HEK293 (cell line): ENCODE results near the gene OBSCN.

Experiments used
- CTCF ChIP-seq: fragments of 450-650 bp; formaldehyde crosslinking; IDR thresholded peaks from 2 replicates; pipeline ENCODE4 v1.5.1; 2016; ENCODE audit warnings: missing biosample characterization, missing genetic modification characterization
- MYNN ChIP-seq: fragments of 450-650 bp; formaldehyde crosslinking; IDR thresholded peaks from 2 replicates; pipeline ENCODE4 v1.5.1; 2016; ENCODE audit warnings: missing biosample characterization, missing genetic modification characterization, borderline replicate concordance
- REST ChIP-seq: fragments of 450-650 bp; formaldehyde crosslinking; IDR thresholded peaks from 2 replicates; pipeline ENCODE4 v1.5.1; 2016; ENCODE audit warnings: missing biosample characterization, missing genetic modification characterization
- SALL2 ChIP-seq: fragments of 450-650 bp; formaldehyde crosslinking; IDR thresholded peaks from 2 replicates; pipeline ENCODE4 v1.5.0; 2017; ENCODE audit warnings: missing biosample characterization, mild to moderate bottlenecking, missing genetic modification characterization, borderline replicate concordance
- ZBTB10 ChIP-seq: fragments of 450-650 bp; formaldehyde crosslinking; IDR thresholded peaks from 2 replicates; pipeline ENCODE4 v1.5.1; 2016; ENCODE audit warnings: missing biosample characterization, missing genetic modification characterization
- ZBTB11 ChIP-seq: fragments of 450-650 bp; formaldehyde crosslinking; conservative IDR thresholded peaks from 2 replicates; pipeline ENCODE4 v1.5.1; 2016; ENCODE audit warnings: low read depth, missing biosample characterization, missing genetic modification characterization
- ZNF138 ChIP-seq: fragments of 450-650 bp; formaldehyde crosslinking; IDR thresholded peaks from 2 replicates; pipeline ENCODE4 v1.5.1; 2016; ENCODE audit warnings: missing biosample characterization, missing genetic modification characterization, borderline replicate concordance
- ZNF214 ChIP-seq: fragments of 450-650 bp; formaldehyde crosslinking; IDR thresholded peaks from 2 replicates; pipeline ENCODE4 v1.5.1; 2017; ENCODE audit warnings: missing biosample characterization, mild to moderate bottlenecking, missing genetic modification characterization, borderline replicate concordance
- ZNF416 ChIP-seq: fragments of 450-650 bp; formaldehyde crosslinking; IDR thresholded peaks from 2 replicates; pipeline ENCODE4 v1.5.1; 2016; ENCODE audit warnings: missing biosample characterization, missing genetic modification characterization
- ZNF580 ChIP-seq: fragments of 450-650 bp; formaldehyde crosslinking; IDR thresholded peaks from 2 replicates; pipeline ENCODE4 v1.5.1; 2016; ENCODE audit warnings: missing biosample characterization, missing genetic modification characterization
- ZNF626 ChIP-seq: fragments of 450-650 bp; sonication (Bioruptor Pico); formaldehyde crosslinking; IDR thresholded peaks from 2 replicates; pipeline ENCODE4 v1.5.1; 2018; ENCODE audit warnings: missing biosample characterization, missing genetic modification characterization, inconsistent platforms
- ZNF792 ChIP-seq: fragments of 450-650 bp; formaldehyde crosslinking; IDR thresholded peaks from 2 replicates; pipeline ENCODE4 v1.5.1; 2016; ENCODE audit warnings: missing biosample characterization, missing genetic modification characterization

GRCh38 chr1:228349701-228350171 lies 141.9 kb downstream of the OBSCN start:
- TF ChIP-seq REST (tag by site-specific recombination) (no peak), MYNN (tag by site-specific recombination) (no peak), CTCF (tag by site-specific recombination) (no peak), ZNF214 (tag by site-specific recombination) (no peak), SALL2 (no peak), ZNF792 (tag by site-specific recombination) (no peak), ZNF416 (tag by site-specific recombination) (no peak), ZNF138 (tag by site-specific recombination) (no peak), ZNF626 (no peak), ZBTB10 (tag by site-specific recombination) (no peak), ZNF580 (tag by site-specific recombination) (no peak), ZBTB11 (tag by site-specific recombination) (no peak)
